H1 (cell line): ENCODE data around the gene TSPAN9. TPM values are rescaled to one million over a fixed set of nuclear protein-coding genes. Genes with fewer than 3 reads are reported as not detected.

ENCODE experiments used
- CTCF ChIA-PET: fragments of 300-600 bp; sonication (Branson Sonifier 250); formaldehyde crosslinking; loops from one replicate; lab custom pipeline; 2021; ENCODE audit not compliant: partially characterized antibody; lab: Charles Lee
- POLR2A ChIA-PET: fragments of 300-600 bp; sonication (Branson Sonifier 250); formaldehyde crosslinking; loops from one replicate; lab custom pipeline; 2021; ENCODE audit warnings: inconsistent platforms; ENCODE audit not compliant: partially characterized antibody; lab: Charles Lee
- DNase-seq, 2 experiments: peaks; one replicate each; pipeline versions ENCODE4 v3.0.0 to v3.0.0-alpha.2; 2010 to 2022; ENCODE audit warnings: low spot score in 2 of 2, low read depth in 1 of 2, mixed read lengths in 1 of 2
- FAIRE-seq: peaks from 2 replicates; lab custom pipeline; 2011; peaks lifted over from hg19 to GRCh38; lab: Jason Lieb, UNC
- H2AFZ ChIP-seq: 2 replicates; pipeline ENCODE4 v1.8.1; 2012; ENCODE audit warnings: low read length, inconsistent platforms
- H2AK5ac ChIP-seq: 2 replicates; pipeline ENCODE4 v1.6.1; 2013; ENCODE audit warnings: low read depth, low read length
- H2BK120ac ChIP-seq: replicated peaks from 2 replicates; pipeline ENCODE3; 2013; ENCODE audit warnings: low read depth, low read length, inconsistent platforms
- H2BK12ac ChIP-seq: 2 replicates; pipeline ENCODE4 v1.6.1; 2013; ENCODE audit warnings: low read depth, low read length
- H2BK15ac ChIP-seq: 2 replicates; pipeline ENCODE4 v1.6.1; 2013; ENCODE audit warnings: low read length
- H2BK20ac ChIP-seq: 2 replicates; pipeline ENCODE4 v1.6.1; 2013; ENCODE audit warnings: low read length
- H2BK5ac ChIP-seq: 2 replicates; pipeline ENCODE4 v1.6.1; 2013; ENCODE audit warnings: low read depth, low read length
- H3K14ac ChIP-seq: 2 replicates; pipeline ENCODE4 v1.6.1; 2013; ENCODE audit warnings: inconsistent platforms; ENCODE audit not compliant: insufficient read length
- H3K18ac ChIP-seq: 2 replicates; pipeline ENCODE4 v1.6.1; 2013; ENCODE audit warnings: low read length; ENCODE audit errors: extremely low read depth
- H3K23ac ChIP-seq: 2 replicates; pipeline ENCODE4 v1.6.1; 2013; ENCODE audit warnings: inconsistent platforms; ENCODE audit not compliant: insufficient read length
- H3K23me2 ChIP-seq: 2 replicates; pipeline ENCODE4 v1.6.1; 2013; ENCODE audit warnings: low read depth, low read length
- H3K27ac ChIP-seq: 2 replicates; pipeline ENCODE4 v1.6.1; 2011; ENCODE audit warnings: low read depth, low read length, inconsistent platforms
- H3K27me3 ChIP-seq, 4 experiments: replicated peaks in 1 of 4; 1 replicate in 1 of 4; 2 replicates in 3 of 4; pipeline versions ENCODE4 v1.6.1 to v1.8.1; 2011 to 2013; ENCODE audit warnings: low read length in 3 of 4, mild to moderate bottlenecking in 3 of 4, inconsistent platforms in 2 of 4, mixed read lengths in 2 of 4, moderate library complexity in 1 of 4; ENCODE audit not compliant: control insufficient read depth in 3 of 4, insufficient read depth in 3 of 4; ENCODE audit errors: extremely low read depth in 1 of 4
- H3K36me3 ChIP-seq, 4 experiments: 2 replicates each; pipeline versions ENCODE4 v1.6.1 to v1.8.1; 2011 to 2013; ENCODE audit warnings: mild to moderate bottlenecking in 4 of 4, low read length in 3 of 4, moderate library complexity in 2 of 4, control low read depth in 1 of 4, inconsistent platforms in 1 of 4; ENCODE audit not compliant: insufficient read depth in 4 of 4, control insufficient read depth in 2 of 4
- H3K4ac ChIP-seq: replicated peaks from 2 replicates; pipeline ENCODE3; 2013; ENCODE audit warnings: low read length, low read depth, mixed read lengths, inconsistent platforms; ENCODE audit not compliant: insufficient read length
- H3K4me1 ChIP-seq, 4 experiments: replicated peaks in 1 of 4; 1 replicate in 1 of 4; 2 replicates in 3 of 4; pipeline versions ENCODE4 v1.6.1 to v1.8.1; 2011 to 2013; ENCODE audit warnings: low read length in 3 of 4, inconsistent platforms in 2 of 4, mixed read lengths in 1 of 4; ENCODE audit not compliant: insufficient read depth in 4 of 4, control insufficient read depth in 3 of 4
- H3K4me2 ChIP-seq, 2 experiments: 2 replicates each; pipeline versions ENCODE4 v1.6.1 to v1.8.1; 2011 to 2013; ENCODE audit warnings: low read depth in 2 of 2, low read length in 2 of 2, control low read depth in 1 of 2, inconsistent platforms in 1 of 2, mild to moderate bottlenecking in 1 of 2; ENCODE audit not compliant: insufficient read depth in 1 of 2
- H3K4me3 ChIP-seq, 4 experiments: fragments of 200-600, 300-600 bp in 1 of 4; sonication (generic), shearing (Covaris generic), sonication (Bioruptor Twin) in 1 of 4; 2 replicates each; pipeline versions ENCODE4 v1.5.1 to v1.8.1; 2011 to 2016; ENCODE audit warnings: low read length in 4 of 4, low read depth in 3 of 4, control low read depth in 2 of 4, inconsistent platforms in 2 of 4, mild to moderate bottlenecking in 2 of 4, mixed read lengths in 1 of 4, moderate library complexity in 1 of 4; ENCODE audit not compliant: insufficient read depth in 2 of 4; ENCODE audit errors: extremely low read depth in 1 of 4
- H3K56ac ChIP-seq: replicated peaks from 2 replicates; pipeline ENCODE3; 2013; ENCODE audit warnings: low read depth, mild to moderate bottlenecking, mixed read lengths, low read length, inconsistent platforms; ENCODE audit not compliant: insufficient read length
- H3K79me1 ChIP-seq: 2 replicates; pipeline ENCODE4 v1.6.1; 2013; ENCODE audit warnings: low read depth, low read length, control low read depth
- H3K79me2 ChIP-seq, 2 experiments: 2 replicates each; pipeline versions ENCODE4 v1.6.1 to v1.8.1; 2012 to 2013; ENCODE audit warnings: low read length in 2 of 2, mild to moderate bottlenecking in 2 of 2, inconsistent platforms in 1 of 2; ENCODE audit not compliant: insufficient read depth in 2 of 2, control insufficient read depth in 1 of 2
- H3K9ac ChIP-seq, 4 experiments: replicated peaks in 1 of 4; 1 replicate in 1 of 4; 2 replicates in 3 of 4; pipeline versions ENCODE4 v1.6.1 to v1.8.1; 2011 to 2013; ENCODE audit warnings: low read depth in 3 of 4, low read length in 3 of 4, control low read depth in 2 of 4, mild to moderate bottlenecking in 2 of 4, moderate library complexity in 2 of 4, inconsistent platforms in 1 of 4; ENCODE audit errors: extremely low read depth in 1 of 4
- H3K9me3 ChIP-seq, 2 experiments: 2 replicates each; pipeline versions ENCODE4 v1.6.1 to v1.8.1; 2012 to 2013; ENCODE audit warnings: mild to moderate bottlenecking in 2 of 2, moderate library complexity in 2 of 2, control low read depth in 1 of 2, inconsistent platforms in 1 of 2, low read depth in 1 of 2, low read length in 1 of 2, mixed read lengths in 1 of 2; ENCODE audit not compliant: insufficient read depth in 2 of 2
- H4K20me1 ChIP-seq, 2 experiments: replicated peaks in 1 of 2; 2 replicates each; pipeline versions ENCODE3 to v1.8.1; 2011 to 2013; ENCODE audit warnings: inconsistent platforms in 2 of 2, low read length in 2 of 2, mild to moderate bottlenecking in 1 of 2; ENCODE audit not compliant: insufficient read depth in 2 of 2, control insufficient read depth in 1 of 2
- H4K5ac ChIP-seq: 2 replicates; pipeline ENCODE4 v1.6.1; 2013; ENCODE audit warnings: low read length, low read depth, mixed read lengths, inconsistent platforms; ENCODE audit not compliant: insufficient read length
- H4K8ac ChIP-seq: 2 replicates; pipeline ENCODE4 v1.8.0; 2013; ENCODE audit warnings: mild to moderate bottlenecking, moderate library complexity, low read length, inconsistent platforms; ENCODE audit not compliant: insufficient read depth; ENCODE audit errors: extremely low read depth
- H4K91ac ChIP-seq: replicated peaks from 2 replicates; pipeline ENCODE3; 2013; ENCODE audit warnings: low read length, mixed read lengths, inconsistent platforms; ENCODE audit not compliant: insufficient read length
- BACH1 ChIP-seq: IDR thresholded peaks from 2 replicates; pipeline ENCODE4 v1.6.1; 2012; ENCODE audit warnings: low read length, improper control_type of control experiment
- CEBPB ChIP-seq: IDR thresholded peaks from 2 replicates; pipeline ENCODE4 v1.6.1; 2012; ENCODE audit warnings: low read depth, low read length
- CHD1 ChIP-seq: IDR thresholded peaks from 2 replicates; pipeline ENCODE4 v1.6.1; 2012; ENCODE audit warnings: low read depth, low read length, improper control_type of control experiment
- CTBP2 ChIP-seq: IDR thresholded peaks from 2 replicates; pipeline ENCODE4 v1.7.0; 2011; ENCODE audit warnings: borderline replicate concordance, mild to moderate bottlenecking, moderate library complexity, mixed read lengths, low read length; ENCODE audit not compliant: insufficient read depth, insufficient read length
- GABPA ChIP-seq: IDR thresholded peaks from 2 replicates; pipeline ENCODE4 v1.6.1; 2011; ENCODE audit warnings: mild to moderate bottlenecking, low read length, moderate library complexity, borderline replicate concordance; ENCODE audit not compliant: insufficient read depth
- HDAC2 ChIP-seq, 2 experiments: fragments of 300-600 bp in 1 of 2; sonication (generic) in 1 of 2; IDR thresholded peaks; 2 replicates each; pipeline ENCODE4 v1.6.1; 2011 to 2012; ENCODE audit warnings: low read depth in 2 of 2, low read length in 2 of 2, mild to moderate bottlenecking in 2 of 2, moderate library complexity in 2 of 2, borderline replicate concordance in 1 of 2, inconsistent platforms in 1 of 2
- MAFK ChIP-seq: IDR thresholded peaks from 2 replicates; pipeline ENCODE4 v1.6.1; 2012; ENCODE audit warnings: low read depth, mild to moderate bottlenecking, improper control_type of control experiment, low read length
- POU5F1 ChIP-seq: IDR thresholded peaks from 2 replicates; pipeline ENCODE4 v1.6.1; 2011; ENCODE audit warnings: low read depth, mild to moderate bottlenecking, low read length, moderate library complexity
- RNF2 ChIP-seq: fragments of 200-900, 300-1000 bp; sonication (generic); IDR thresholded peaks from 2 replicates; pipeline ENCODE4 v1.7.1; 2016; ENCODE audit warnings: borderline replicate concordance, low read depth, mild to moderate bottlenecking, antibody characterized with exemption, low read length; ENCODE audit not compliant: poor library complexity, severe bottlenecking; ENCODE audit errors: missing control alignments
- SIRT6 ChIP-seq: IDR thresholded peaks from one replicate; pipeline ENCODE4 v1.7.1; 2012; ENCODE audit warnings: low read length, inconsistent platforms
- SIX5 ChIP-seq: IDR thresholded peaks from 2 replicates; pipeline ENCODE4 v1.6.1; 2011; ENCODE audit warnings: mild to moderate bottlenecking, low read depth, low read length
- USF2 ChIP-seq: IDR thresholded peaks from 2 replicates; pipeline ENCODE4 v1.6.1; 2011; ENCODE audit warnings: low read length, improper control_type of control experiment
- WGBS, 2 experiments: shearing (Covaris generic) in 1 of 2; methylation state at CpG; one replicate each; pipeline versions ENCODE4 v1.1.6 to v1.1.7; 2013 to 2015; ENCODE audit warnings: low lambda C conversion rate in 2 of 2, mixed read lengths in 2 of 2, inconsistent platforms in 1 of 2, low coverage in 1 of 2, missing lambda C conversion rate in 1 of 2; ENCODE audit not compliant: insufficient replicate concordance in 2 of 2, insufficient coverage in 1 of 2, insufficient read length in 1 of 2; ENCODE audit errors: extremely low coverage in 1 of 2, missing lambda C conversion rate in 1 of 2; 5-methylcytosine and 5-hydroxymethylcytosine counted together
- polyA plus RNA-seq, 7 experiments: library from polyadenylated mRNA; depleted of rRNA in 3 of 7; stranded (reverse) in 5 of 7; unstranded in 2 of 7; fragments of >200 nt in 5 of 7; fragments of 200-250 nt in 2 of 7; gene quantifications; 1 replicate in 5 of 7; 2 replicates in 1 of 7; 4 replicates in 1 of 7; pipeline versions ENCODE4 v1.2.1 to v1.2.3, GENCODE V29; 2011 to 2013; ENCODE audit warnings: missing spikeins in 2 of 7, mixed read lengths in 2 of 7
- total RNA-seq: library from RNA; stranded (reverse); fragmentation: NEBNext Ultra II Directional; extraction: Animal tissue kit (Norgen Biotek cat#: 25700); gene quantifications from 2 replicates; pipeline ENCODE4 v1.2.1, GENCODE V29; 2021

TSPAN9 gene
- total and polyA plus RNA-seq, 2 of the 8 experiments (the other 6 are each of a cell fraction or from before 2014, with no cell fraction given): 11.5 to 29.1 TPM

GRCh38 chr12:3269594-3269993, 192.4 kb downstream of the TSPAN9 start:
- 80% methylated on average over 11 of the region's 11 CpGs; no CpG with 5 or more reads in 1 of the 2 experiments for WGBS, 2 experiments
- Histone ChIP-seq H2AK5ac (no peak overlapping the region), H3K36me3 (no peaks in the 10 kb centered on the region), H3K4me2 (no peak overlapping the region), H3K56ac (no peak overlapping the region), H3K79me2 (no peaks in the 10 kb centered on the region), H3K79me1 (no peaks in the 10 kb centered on the region; the same call in 1 of the 2 replicates), H4K8ac (peak overlapping the region; percentile 38; the same call in 1 of the 2 replicates), H2BK120ac (no peak overlapping the region), H3K4me3 (no peak overlapping the region), H3K14ac (no peak overlapping the region), H2BK12ac (no peak overlapping the region), H2BK20ac (no peak overlapping the region), H3K27me3 (no peaks in the 10 kb centered on the region), H3K18ac (no peak overlapping the region; the same call in 1 of the 2 replicates), H4K91ac (no peak overlapping the region), H3K4me1 (peaks cover 0 to 11% (median 6%) of the 10 kb centered on the region in 4 experiments; a peak in 5 of 7 replicates), H4K5ac (no peak overlapping the region), H3K4ac (peak overlapping the region; percentile 50), H3K23me2 (no peaks in the 10 kb centered on the region), H2AFZ (no peak overlapping the region), H3K9ac (no peak overlapping the region), H3K27ac (no peak overlapping the region), H3K23ac (no peak overlapping the region), H4K20me1 (peaks cover 1 to 2% of the 10 kb centered on the region in 2 experiments), H2BK5ac (no peak overlapping the region), H3K9me3 (no peaks in the 10 kb centered on the region), H2BK15ac (no peak overlapping the region)
- CTCF ChIA-PET: interaction anchor here (1.0 to 16.9 kb wide), 5 partner anchors 30 to 134 kb away, joined by 3 to 361 read pairs (median 3); no protein-coding TSS in a partner anchor
- no peak for DNase-seq
- POLR2A ChIA-PET: interaction anchor here (1.0 kb wide), 1 partner anchor 34 kb away, joined by 3 read pairs; no protein-coding TSS in a partner anchor
- FAIRE-seq: no peak
- TF ChIP-seq CHD1: no peak
- TF ChIP-seq MAFK: peak; percentile 18; the same call in 1 of the 2 replicates
- peak; percentile 40; the same call in 1 of the 2 replicates for TF ChIP-seq BACH1
- no peak for TF ChIP-seq SIRT6
- TF ChIP-seq CEBPB: no peak
- no peak for TF ChIP-seq CTBP2
- no peak for TF ChIP-seq HDAC2 (IDR thresholded peaks at IDR 0.05; ENCODE audit: borderline replicate concordance in 1 of 2, low read depth in 2 of 2, low read length in 2 of 2)
- TF ChIP-seq POU5F1: no peak
- no peak for TF ChIP-seq RNF2
- TF ChIP-seq SIX5: no peak
- TF ChIP-seq GABPA: no peak
- no peak for TF ChIP-seq USF2
